NCI-H1105 (cell line): Measurements from ENCODE around the gene SRRM3.
"Not testable (repeated sequence)": the region's sequence is repeated elsewhere in the genome, so short reads cannot be mapped to it uniquely, and the experiment has no call there.

Experiments
- DNase-seq: peaks from one replicate; lab custom pipeline; 2025; lab: John Stamatoyannopoulos, UW

Gene SRRM3

DNA sequence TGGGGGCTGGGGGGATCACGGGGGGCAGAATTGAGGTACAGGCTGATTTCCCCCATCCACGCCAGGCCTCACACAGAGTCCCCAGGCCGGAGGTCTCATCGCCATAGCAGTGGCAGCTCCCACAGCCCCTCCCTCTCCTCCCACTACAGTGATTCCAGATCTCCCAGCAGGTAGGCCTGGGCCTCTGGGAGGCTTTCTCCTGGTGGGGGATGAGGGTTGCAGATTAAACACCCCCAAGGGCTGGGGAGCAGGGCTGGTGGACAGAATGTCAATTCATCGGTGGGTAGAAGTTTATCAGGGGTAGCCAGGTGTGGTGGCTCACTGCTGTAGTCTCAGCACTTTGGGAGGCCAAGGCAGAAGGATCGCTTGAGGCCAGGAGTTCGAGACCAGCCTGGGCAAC is 63.6 kb downstream of the SRRM3 start:
- DNase-seq = no peak

DNA sequence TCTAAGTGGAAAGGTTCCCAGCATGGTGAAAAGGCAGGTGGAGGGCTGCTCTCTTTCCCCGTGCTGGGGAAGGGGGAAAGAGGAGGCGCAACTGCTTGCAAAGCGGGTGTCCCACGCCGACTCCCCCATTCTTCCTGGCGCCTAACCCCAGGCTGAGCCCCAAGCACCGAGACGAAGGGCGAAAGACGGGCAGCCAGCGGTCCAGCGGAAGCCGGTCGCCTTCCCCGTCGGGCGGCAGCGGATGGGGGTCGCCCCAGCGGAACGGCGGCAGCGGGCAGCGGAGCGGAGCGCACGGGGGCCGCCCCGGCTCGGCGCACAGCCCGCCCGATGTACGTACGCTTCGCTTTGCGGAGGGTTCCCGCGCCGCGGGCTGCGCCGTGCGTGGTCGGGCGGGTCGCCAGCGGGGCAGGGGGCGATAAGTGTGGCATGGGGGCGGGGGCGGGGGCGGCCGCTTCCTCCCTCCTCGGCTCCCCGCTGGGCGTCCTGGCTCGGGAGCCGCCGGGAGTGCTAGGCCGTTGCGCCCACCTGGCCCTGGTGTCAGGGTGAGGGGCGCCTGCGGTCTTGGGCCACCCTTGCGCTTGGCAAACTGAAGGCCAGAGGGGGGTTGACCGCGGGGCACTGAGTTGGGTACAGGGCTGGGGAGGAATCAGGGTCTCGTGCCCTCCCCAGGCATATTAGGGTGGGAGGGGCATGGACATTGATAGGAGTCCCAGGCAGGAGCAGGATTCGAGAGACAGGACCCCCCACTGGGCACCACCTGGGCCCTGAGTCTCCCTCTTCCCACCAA is 65.6 kb downstream of the SRRM3 start:
- DNase-seq = no peak

DNA sequence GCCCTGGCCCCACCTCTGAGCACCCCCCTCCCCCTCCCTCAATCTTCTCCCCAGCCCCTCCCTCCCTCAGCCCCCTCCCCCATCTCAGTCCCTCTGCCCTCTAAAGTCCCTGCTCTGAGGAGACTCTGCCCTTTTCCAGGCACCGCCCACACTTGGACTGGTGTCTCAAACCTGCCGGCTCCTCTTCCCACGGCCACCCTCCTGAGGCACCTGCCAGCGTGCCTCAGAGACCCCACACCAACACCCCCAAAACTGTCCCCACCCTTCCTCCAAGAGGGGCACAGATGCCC is 66.1 kb downstream of the SRRM3 start:
- DNase-seq = no peak

DNA sequence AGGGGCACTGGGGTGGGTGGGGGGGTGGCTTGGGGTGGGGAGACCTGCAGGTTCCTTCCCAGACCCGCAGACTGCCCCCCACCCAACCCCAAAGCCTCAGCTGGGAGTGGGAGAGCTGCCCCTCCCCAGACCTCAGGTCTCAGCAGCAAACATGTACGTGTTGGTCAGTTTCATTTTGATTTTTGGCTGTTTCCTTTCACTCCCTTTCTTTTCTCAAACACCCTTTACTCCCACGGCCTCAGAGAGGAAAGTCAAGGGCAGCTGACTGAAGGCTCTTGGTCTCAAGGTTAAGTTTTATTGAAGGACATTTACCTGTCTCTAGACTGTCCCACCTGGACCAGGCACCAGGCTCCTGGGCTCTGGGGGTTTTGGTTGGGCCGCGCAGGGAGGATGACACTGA is 66.7 kb downstream of the SRRM3 start:
- DNase-seq = no peak

DNA sequence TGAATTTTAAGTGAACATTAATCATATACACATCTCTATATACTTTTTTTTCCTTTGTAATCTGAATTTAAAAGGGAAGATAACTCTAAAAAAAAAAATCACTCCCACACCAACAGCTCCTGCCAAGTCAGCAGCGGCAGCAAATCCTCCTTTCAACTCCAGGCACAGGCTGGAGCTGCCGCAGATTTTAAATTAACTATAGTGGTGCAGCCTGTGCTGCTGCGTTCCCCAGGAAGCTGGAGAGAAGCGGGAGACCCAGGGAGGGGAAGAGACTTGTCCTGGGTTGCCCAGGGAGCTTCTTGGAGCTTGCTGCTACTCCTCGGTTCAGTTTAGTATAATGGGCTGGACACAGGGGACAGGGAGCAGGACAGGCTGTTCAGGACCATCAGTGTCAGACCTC is 68.2 kb downstream of the SRRM3 start:
- DNase-seq = no peak

DNA sequence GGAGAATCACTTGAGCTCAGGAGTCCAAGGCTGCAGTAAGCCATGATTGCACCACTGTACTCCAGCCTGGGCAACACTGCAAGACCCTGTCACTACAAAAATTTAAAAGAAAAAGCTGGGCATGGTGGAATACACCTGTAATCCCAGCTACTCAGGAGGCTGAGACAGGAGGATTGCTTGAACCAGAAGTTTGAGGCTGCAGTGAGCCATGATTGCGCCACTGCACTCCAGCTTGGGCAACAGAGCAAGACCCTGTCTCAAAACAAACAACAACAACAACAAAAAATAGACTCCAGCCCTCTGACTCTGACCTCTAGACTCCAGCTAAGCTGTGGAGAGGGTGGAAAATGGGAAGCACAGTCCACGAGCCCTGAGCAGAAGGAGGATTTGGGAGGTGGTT is 69.7 kb downstream of the SRRM3 start:
- not testable (repeated sequence) for DNase-seq

DNA sequence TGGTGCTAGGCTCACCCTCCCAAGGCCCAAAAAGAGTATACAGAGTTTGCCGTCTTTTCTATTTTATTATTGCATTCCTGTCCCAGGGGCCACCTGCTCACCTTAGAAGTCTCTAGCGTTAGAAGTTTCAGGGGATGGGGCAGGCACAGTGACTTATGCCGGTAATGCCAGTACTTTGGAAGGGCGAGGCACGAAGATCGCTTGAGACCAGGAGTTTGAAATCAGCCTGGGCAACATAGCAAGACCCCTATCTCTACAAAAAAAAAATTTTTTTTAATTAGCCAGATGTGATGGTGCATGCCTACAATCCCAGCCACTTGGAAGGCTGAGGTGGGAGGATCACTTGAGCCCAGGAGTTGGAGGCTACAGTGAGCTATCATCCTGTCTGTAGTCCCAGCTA is 70.4 kb downstream of the SRRM3 start:
- DNase-seq = no peak

DNA sequence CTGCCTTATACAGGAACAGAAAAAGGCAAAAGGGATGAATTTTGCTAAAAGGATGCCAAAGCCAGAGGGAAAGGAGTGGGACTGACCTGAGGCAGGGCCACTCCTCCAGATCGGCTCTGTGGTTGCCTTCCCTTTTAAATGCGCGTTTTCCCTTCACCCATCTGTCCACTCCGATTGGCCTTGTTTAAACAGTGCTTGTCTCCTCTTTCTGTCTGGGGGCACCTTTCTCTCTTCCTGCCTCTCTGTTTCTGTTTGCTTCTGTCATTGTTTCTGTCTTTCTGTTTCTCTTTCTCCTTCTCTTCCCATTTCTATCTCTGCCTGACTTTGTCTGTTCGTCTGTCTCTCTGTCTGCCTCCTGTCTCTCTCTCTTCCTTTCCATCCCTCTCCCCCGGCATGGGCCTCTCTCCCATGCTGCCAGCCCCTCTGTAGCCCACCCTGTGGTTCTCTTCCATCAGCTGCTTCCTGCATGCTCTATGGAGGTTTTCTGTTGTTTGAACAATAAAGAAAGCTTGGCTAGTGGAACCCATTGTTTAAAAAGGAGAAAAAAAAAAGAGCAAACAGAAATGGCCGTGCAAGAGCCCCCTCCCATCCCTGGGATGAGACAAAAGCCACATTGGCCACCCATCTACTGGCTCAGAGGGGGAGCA is 71.3 kb downstream of the SRRM3 start:
- no peak for DNase-seq

DNA sequence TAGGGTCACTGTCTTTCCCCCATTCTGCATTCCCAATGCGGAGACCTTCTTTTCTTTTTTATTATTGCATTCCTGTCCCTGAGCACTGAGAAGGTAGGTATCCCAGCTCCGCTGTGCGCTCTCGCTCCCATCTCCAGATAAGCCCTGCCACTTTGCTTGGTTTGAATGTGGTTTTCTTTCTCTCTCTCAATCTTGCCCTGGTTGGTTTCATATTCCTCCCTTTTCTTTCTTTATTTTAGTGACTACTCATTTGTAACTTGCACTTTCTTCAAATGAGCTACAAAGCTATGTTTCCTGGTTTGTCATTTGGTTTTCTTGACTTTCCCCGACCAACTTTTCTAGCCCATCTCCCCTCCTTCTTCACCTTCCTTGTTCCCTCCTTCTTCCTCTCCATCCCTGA is 71.8 kb downstream of the SRRM3 start:
- DNase-seq = no peak

DNA sequence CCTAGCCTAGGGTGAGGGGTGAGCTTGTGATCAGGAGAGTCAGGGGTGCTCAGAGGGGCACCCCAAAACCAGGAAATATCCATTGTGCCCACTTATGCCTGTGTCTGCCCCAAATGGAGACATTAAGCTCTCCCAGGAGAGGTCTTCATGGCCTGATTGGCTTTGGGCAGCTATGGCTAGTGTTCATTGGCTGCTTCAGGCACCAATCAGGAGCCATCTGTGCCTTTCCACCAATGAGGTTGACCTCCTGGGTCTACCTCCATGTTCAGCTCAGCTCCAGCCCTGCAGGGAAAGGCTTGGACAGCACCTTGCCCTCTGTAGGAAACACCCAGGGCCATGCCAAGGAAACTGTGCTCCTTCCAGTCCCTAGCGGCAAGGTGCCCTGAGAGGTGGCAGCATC is 76.8 kb downstream of the SRRM3 start:
- DNase-seq = no peak

DNA sequence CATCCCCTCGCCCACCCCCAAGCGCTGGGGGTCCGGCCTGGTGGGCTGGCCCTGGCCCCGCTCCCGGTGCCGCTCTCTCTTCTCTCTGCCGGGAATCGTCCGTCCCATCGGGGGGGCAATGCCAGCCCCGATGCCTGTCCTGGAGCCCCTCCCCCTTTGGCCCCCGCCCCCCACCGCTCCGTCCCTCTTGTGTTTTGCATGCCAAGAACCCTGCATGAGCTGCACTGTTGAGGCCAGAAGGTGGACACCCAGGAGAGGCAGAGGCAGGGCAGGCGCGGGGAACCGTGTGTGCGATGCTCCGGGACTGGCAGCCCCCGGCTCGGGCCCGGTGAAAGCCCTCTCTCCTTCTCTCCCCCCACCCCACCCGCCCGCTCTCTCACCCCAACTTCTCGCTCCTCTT is 78.7 kb downstream of the SRRM3 start:
- no peak for DNase-seq

DNA sequence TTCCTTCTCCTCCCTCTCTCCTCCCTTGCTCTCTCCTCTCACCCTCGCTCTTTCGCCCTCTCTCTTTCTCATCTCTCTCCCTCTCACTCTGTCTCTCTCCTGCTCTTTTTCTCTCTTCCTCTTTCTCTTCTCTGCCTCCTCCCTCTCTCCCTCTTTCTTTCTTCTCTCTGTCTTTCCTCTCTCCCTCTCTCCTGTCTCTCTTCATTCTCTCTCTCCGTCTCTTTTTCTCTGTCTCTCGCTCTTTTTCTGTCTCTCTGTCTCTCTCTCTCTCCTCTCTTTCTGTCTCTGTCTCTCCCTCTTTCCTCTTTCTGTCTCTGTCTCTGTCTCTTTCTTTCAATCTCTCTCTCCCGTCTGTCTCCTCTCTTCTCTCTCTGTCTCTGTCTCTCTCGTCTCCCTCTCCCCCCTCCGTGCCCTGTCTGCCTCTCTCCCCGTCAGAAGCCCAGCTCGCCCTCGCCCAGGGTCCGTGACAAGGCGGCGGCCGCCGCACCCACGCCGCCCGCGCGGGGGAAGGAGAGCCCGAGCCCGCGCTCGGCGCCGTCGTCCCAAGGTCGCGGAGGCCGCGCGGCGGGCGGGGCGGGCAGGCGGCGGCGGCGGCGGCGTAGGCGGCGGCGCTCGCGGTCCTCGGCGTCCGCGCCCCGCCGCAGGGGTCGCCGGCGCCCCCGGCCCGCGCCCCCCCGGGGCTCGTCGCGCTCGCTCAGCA is 79.5 kb downstream of the SRRM3 start:
- no peak for DNase-seq

DNA sequence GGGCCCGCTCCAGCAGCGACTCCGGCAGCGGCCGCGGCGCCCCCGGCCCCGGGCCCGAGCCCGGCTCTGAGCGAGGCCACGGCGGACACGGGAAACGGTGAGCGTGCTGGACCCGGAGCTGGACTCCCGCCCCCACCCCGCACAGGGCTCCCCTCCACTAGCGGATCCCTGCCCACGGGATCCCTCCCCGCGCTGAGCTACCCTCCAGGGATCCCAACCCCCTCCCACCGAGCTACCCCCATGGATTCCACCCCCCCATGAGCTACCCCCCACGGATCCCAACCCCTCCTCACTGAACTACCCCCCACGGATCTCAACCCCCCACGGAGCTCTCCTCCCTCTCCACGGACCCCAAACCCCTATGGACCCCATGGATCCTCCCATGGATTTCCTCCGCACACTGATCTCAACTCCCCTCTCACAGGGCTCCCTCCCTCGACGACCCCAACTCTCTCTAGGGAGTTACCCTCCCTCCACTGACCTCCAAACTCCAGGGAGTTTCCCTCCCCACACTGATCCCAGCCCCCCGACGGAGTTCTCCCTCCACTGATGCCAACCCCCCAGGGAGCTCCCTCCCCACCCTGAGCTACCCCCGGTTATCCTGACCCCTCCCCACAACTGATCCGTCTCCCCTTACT is 80.1 kb downstream of the SRRM3 start:
- DNase-seq = no peak

DNA sequence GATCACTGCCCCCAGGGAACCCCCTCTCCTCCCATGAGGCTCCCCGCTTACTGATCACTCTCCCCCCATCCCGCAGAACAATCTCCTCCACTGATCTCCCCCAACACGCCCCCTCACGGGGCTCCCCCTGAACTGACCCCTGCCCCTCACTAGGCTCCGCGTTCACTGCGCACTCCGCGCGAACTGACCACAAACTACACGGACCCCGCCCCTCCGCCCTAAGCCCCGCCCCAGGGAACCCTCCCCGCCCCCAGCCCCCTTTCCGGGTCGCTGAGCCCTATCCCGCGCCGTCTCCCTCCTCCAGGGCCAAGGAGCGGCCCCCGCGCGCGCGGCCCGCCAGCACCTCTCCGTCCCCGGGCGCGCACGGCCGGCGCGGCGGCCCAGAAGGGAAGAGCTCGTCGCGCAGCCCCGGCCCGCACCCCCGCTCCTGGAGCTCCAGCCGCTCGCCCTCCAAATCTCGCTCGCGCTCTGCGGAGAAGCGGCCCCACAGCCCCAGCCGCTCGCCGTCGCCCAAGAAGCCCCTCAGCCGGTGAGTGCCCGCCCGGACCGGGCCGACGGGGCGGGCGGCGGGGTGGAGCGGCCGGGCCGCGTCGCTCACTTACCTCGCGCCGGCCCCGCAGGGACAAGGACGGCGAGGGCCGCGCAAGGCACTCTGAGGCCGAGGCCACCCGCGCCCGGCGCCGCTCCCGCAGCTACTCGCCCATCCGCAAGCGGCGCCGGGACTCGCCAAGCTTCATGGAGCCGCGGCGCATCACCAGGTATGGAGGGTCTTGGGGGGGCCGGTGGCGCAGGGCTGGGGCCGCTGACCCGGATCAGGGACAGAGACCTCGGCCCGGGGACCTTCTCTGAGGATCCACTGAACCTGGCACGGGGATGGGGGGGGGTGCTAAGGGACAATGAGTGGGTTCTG is 80.9 kb downstream of the SRRM3 start:
- DNase-seq = no peak

DNA sequence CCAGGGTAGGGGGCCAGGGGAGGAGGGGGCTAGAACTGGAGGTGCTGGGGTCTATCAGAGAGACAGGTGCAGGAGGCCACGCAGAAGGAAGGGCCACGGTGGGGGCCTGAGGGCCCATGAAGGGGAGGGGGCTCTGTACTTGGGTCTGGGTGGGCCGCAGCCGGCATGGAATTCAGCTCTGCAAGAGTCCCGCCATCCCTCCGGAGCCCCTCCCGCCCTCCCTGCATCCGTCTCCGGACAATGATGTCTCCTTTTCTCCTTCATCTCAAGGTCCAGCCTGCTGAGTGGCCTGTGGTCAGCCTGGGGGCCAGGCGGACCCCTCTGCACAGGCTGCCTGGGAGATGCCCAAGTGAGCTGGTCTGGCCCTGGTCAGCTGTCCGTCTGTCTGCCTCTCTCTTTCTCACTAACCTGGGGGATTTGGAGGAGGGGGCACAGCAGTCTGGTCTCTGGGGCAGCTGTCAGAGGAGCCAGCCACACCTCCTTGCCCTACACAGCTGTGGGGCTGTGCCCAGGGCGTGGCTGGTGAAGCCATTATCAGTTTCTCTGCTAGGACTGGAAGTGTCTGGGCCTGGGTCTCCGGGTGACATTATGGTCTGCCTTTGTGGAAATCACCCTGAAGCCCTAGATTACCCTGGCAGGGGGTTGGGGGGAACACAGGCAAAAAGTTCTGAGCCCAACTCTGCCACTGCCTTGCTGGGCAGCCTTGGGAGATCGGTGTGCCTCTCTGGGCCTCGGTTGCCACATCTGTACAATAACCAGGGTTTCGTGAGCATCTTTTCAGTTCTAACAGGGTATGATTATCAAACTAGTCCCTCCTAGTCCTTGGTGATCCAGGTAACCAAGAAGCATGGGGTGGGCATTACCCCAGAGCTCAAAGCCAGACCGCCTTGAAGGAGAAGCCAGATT is 81.8 kb downstream of the SRRM3 start:
- no peak for DNase-seq

DNA sequence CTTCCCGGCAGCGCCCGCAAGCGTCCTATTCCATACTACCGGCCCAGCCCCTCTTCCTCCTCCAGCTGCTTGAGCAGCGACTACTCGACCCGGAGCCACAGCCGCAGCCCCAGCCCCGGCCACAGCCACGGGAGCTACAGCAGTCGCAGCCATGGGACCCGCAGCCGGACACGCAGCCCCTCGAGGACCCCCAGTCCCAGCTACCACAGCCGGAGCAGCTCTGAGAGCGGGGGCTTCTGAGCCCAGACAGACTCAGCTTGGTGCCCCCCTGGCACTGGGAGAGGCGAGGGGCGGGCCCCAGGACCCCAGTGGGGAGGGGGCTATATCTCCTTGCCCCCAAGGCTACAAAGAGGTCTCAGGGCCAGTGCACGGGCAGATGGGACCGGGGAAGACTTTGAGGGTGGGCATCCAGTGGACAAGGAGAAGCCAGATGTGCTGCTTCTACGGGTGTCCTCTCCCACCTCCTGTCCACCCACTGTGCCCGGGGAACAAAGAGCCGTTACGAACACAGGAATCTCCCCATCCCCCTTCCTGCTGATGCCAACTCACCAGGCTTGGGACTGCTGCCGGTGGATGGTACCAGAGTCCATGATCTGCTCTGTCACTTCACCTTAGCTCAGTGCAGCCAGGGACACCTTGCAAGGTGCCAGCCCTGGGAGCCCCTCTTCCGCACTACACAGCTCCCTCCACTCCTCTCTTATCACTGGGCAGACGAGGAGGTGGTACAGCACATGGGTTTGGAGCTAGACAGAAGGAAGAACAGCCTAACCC is 84.1 kb downstream of the SRRM3 start:
- DNase-seq = no peak

DNA sequence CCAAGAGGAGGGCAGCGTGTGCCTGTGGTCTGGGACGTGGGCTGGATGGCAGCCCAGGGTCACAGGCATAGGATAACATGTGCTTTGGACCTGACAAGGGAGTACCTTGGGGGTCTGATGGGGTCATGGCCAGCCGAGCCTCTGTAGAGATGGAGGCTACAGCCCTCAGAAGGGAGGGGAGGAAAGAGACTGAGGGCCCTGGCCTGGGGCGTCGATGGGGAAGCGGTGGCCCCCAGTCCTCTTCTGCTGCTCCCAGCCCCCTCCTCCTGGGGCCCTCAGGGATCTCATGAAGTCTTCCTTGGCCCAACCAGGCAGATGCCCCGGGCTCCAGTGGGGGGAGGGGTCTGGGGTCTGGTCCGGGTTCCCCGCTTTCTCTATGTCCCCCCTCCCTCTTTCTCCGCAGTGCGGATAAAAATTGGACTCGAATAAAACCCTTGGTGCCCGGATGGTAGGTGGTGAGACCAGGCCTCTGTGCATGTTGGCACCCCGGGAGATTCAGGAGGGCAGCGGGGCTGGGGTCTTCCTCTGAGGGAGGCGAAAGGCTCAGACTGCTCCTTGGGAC is 85.2 kb downstream of the SRRM3 start:
- no peak for DNase-seq

DNA sequence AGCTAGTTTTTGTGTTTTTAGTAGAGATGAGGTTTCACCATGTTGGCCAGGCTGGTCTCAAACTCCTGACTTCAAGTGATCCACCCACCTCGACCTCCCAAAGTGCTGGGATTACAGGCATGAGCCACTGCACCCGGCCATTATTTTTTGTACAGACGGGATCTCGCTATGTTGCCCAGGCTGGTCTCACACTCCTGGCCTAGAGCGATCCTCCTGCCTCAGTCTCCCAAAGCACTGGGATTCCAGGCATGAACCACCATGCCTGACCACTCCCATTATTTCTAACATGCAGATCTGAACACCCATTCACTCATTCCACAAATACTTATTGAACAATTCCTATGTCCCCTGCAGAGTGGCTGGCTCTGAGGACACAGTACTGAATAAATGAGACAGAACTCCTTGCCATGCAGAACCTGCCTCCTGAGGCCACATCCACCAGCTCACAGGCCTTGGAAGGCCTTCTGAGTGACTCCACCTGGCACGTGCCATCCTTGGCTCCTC is 89.2 kb downstream of the SRRM3 start:
- not testable (repeated sequence) for DNase-seq
